HCT116 (cell line): ENCODE measurements around the gene RNPEPL1. TPM values are rescaled to one million over a fixed set of nuclear protein-coding genes. Genes with fewer than 3 reads are reported as not detected.
A peak's percentile ranks its signal among the peaks of the same experiment; 100 is the strongest.
"Not testable (repeated sequence)": the region's sequence is repeated elsewhere in the genome, so short reads cannot be mapped to it uniquely, and the experiment has no call there.

Source experiments
- ATAC-seq: fragments of 200-7000 bp; cut with Tn5 transposase; 2 replicates; pipeline ENCODE4 v1.9.1; 2020; ENCODE audit warnings: mild to moderate bottlenecking, moderate library complexity
- BruUV-seq: library from RNA; stranded (reverse); fragments of 400-500 nt; replicated peaks from 2 replicates; lab custom pipeline; 2021; lab: Mats Ljungman, UMichigan
- CTCF ChIA-PET: fragments of 300-600 bp; sonication (Branson Sonifier 250); formaldehyde crosslinking; loops from one replicate; lab custom pipeline; 2021; ENCODE audit warnings: antibody characterized with exemption; lab: Charles Lee
- POLR2A ChIA-PET: fragments of 300-600, 350-600 bp; sonication (Branson Sonifier 250); formaldehyde crosslinking; loops from one replicate; lab custom pipeline; 2021; ENCODE audit warnings: antibody characterized with exemption; lab: Charles Lee
- RAD21 ChIA-PET, 2 experiments: fragments of 300-600 bp; sonication (Branson Sonifier 250); formaldehyde crosslinking; loops; one replicate each; lab custom pipeline; 2023; ENCODE audit warnings: low total read pairs in 2 of 2; ENCODE audit not compliant: uncharacterized antibody in 2 of 2, unreplicated experiment in 2 of 2, low non-redundant PET in 1 of 2; lab: Charles Lee
- DNase-seq: peaks from one replicate; pipeline ENCODE4 v3.0.0-alpha.2; 2010; ENCODE audit warnings: low read depth, low spot score
- H2AFZ ChIP-seq: fragments of 200-600 bp; shearing (Covaris generic), sonication (generic); 2 replicates; pipeline ENCODE4 v1.6.1; 2017; ENCODE audit warnings: low read depth, mixed run types, mixed read lengths, antibody characterized with exemption, low read length; ENCODE audit not compliant: poor library complexity, severe bottlenecking
- H3K27ac ChIP-seq: 2 replicates; pipeline ENCODE4 v1.5.1; 2012; ENCODE audit warnings: low read depth, low read length
- H3K27me3 ChIP-seq: fragments of 200-600 bp; sonication (generic); 2 replicates; pipeline ENCODE4 v1.6.1; 2016; ENCODE audit warnings: mixed run types, low read length, mixed read lengths; ENCODE audit not compliant: insufficient read depth
- H3K36me3 ChIP-seq, 2 experiments: fragments of 200-500 bp in 1 of 2; fragments of 200-600 bp in 1 of 2; sonication (Bioruptor generic) in 1 of 2; sonication (generic) in 1 of 2; 2 replicates each; pipeline versions ENCODE4 v1.5.1 to v1.6.1; 2014 to 2016; ENCODE audit warnings: low read length in 2 of 2, inconsistent platforms in 1 of 2, mixed read lengths in 1 of 2, mixed run types in 1 of 2; ENCODE audit not compliant: insufficient read depth in 2 of 2, control insufficient read depth in 1 of 2
- H3K4me1 ChIP-seq, 2 experiments: fragments of 200-600 bp in 1 of 2; sonication (generic) in 1 of 2; 2 replicates each; pipeline versions ENCODE4 v1.5.1 to v1.6.1; 2012 to 2017; ENCODE audit warnings: low read length in 2 of 2, inconsistent platforms in 1 of 2, mild to moderate bottlenecking in 1 of 2, mixed read lengths in 1 of 2, mixed run types in 1 of 2, moderate library complexity in 1 of 2; ENCODE audit not compliant: insufficient read depth in 2 of 2, control insufficient read depth in 1 of 2
- H3K4me2 ChIP-seq: fragments of 200-600 bp; sonication (generic); 2 replicates; pipeline ENCODE4 v1.6.1; 2017; ENCODE audit warnings: mixed run types, low read length, mixed read lengths
- H3K4me3 ChIP-seq, 2 experiments: fragments of 200-600 bp in 1 of 2; sonication (generic) in 1 of 2; replicated peaks in 1 of 2; 2 replicates each; pipeline ENCODE4 v1.5.1; 2011 to 2016; ENCODE audit warnings: low read length in 2 of 2, control low read depth in 1 of 2, low read depth in 1 of 2, mild to moderate bottlenecking in 1 of 2, mixed read lengths in 1 of 2, mixed run types in 1 of 2
- H3K79me2 ChIP-seq: fragments of 200-600 bp; sonication (generic); 2 replicates; pipeline ENCODE4 v1.6.1; 2017; ENCODE audit warnings: mild to moderate bottlenecking, mixed run types, low read length, moderate library complexity, mixed read lengths; ENCODE audit not compliant: insufficient read depth
- H3K9ac ChIP-seq: fragments of 200-600 bp; sonication (generic); 2 replicates; pipeline ENCODE4 v1.6.1; 2016; ENCODE audit warnings: low read length, mixed read lengths
- H3K9me2 ChIP-seq: fragments of 200-600 bp; sonication (generic), shearing (Covaris generic); 2 replicates; pipeline ENCODE4 v1.6.1; 2017; ENCODE audit warnings: mixed run types, mild to moderate bottlenecking, moderate library complexity; ENCODE audit not compliant: insufficient read depth
- H3K9me3 ChIP-seq, 2 experiments: fragments of 200-500 bp in 1 of 2; fragments of 200-600 bp in 1 of 2; sonication (Bioruptor generic) in 1 of 2; sonication (generic) in 1 of 2; 2 replicates each; pipeline ENCODE4 v1.6.1; 2014 to 2017; ENCODE audit warnings: low read length in 2 of 2, mixed read lengths in 2 of 2, inconsistent platforms in 1 of 2, low read depth in 1 of 2, mild to moderate bottlenecking in 1 of 2, mixed run types in 1 of 2, moderate library complexity in 1 of 2; ENCODE audit not compliant: control insufficient read depth in 1 of 2, insufficient read depth in 1 of 2
- H4K20me1 ChIP-seq: fragments of 200-600 bp; sonication (generic), shearing (Covaris generic); 2 replicates; pipeline ENCODE4 v1.6.1; 2017; ENCODE audit warnings: mixed run types, mild to moderate bottlenecking, moderate library complexity; ENCODE audit not compliant: insufficient read depth
- CEBPB ChIP-seq: IDR thresholded peaks from 2 replicates; pipeline ENCODE4 v1.6.1; 2012; ENCODE audit warnings: low read depth
- EGR1 ChIP-seq: IDR thresholded peaks from 2 replicates; pipeline ENCODE4 v1.6.1; 2012; ENCODE audit warnings: low read depth
- EZH2phosphoT487 ChIP-seq: fragments of 200-600 bp; IDR thresholded peaks from 2 replicates; pipeline ENCODE4 v1.6.1; 2018; ENCODE audit warnings: antibody characterized with exemption, borderline replicate concordance
- JUND ChIP-seq: IDR thresholded peaks from 2 replicates; pipeline ENCODE4 v1.6.1; 2012
- RAD21 ChIP-seq: IDR thresholded peaks from 2 replicates; pipeline ENCODE4 v1.6.1; 2012; ENCODE audit warnings: low read depth, mild to moderate bottlenecking
- TCF7L2 ChIP-seq: IDR thresholded peaks from 2 replicates; pipeline ENCODE4 v1.7.0; 2011; ENCODE audit warnings: borderline replicate concordance, inconsistent platforms; ENCODE audit not compliant: insufficient read depth, insufficient read length; ENCODE audit errors: extremely low read depth
- ZFX ChIP-seq: fragments of 450-650 bp; IDR thresholded peaks from 2 replicates; pipeline ENCODE4 v1.6.1; 2017
- intact Hi-C: fragments of 100-400 bp; cut with micrococcal nuclease; formaldehyde crosslinking; loops from 2 replicates; pipeline ENCODE4 v1.10.0; 2022
- total RNA-seq: library from RNA; stranded (reverse); gene quantifications from one replicate; pipeline ENCODE4 v1.2.1, GENCODE V29; 2021; ENCODE audit not compliant: unreplicated experiment
- TF ChIP-seq, protein P1 (sequence below), 3 experiments: fragments of 200-600 bp in 1 of 3; sonication (generic) in 1 of 3; IDR thresholded peaks in 2 of 3; conservative IDR thresholded peaks in 1 of 3; 2 replicates each; pipeline ENCODE4 v1.5.1; 2012 to 2017; ENCODE audit warnings: low read depth in 2 of 3, low read length in 2 of 3, antibody characterized with exemption in 1 of 3, borderline replicate concordance in 1 of 3, control low read depth in 1 of 3, mild to moderate bottlenecking in 1 of 3, mixed read lengths in 1 of 3, mixed run types in 1 of 3, moderate library complexity in 1 of 3; ENCODE audit not compliant: insufficient read depth in 1 of 3
- TF ChIP-seq, protein P2 (sequence below): IDR thresholded peaks from 2 replicates; pipeline ENCODE4 v1.6.1; 2012

Gene RNPEPL1
- total RNA-seq, 1 experiment from 2014 or later: 49.7 TPM

DNA sequence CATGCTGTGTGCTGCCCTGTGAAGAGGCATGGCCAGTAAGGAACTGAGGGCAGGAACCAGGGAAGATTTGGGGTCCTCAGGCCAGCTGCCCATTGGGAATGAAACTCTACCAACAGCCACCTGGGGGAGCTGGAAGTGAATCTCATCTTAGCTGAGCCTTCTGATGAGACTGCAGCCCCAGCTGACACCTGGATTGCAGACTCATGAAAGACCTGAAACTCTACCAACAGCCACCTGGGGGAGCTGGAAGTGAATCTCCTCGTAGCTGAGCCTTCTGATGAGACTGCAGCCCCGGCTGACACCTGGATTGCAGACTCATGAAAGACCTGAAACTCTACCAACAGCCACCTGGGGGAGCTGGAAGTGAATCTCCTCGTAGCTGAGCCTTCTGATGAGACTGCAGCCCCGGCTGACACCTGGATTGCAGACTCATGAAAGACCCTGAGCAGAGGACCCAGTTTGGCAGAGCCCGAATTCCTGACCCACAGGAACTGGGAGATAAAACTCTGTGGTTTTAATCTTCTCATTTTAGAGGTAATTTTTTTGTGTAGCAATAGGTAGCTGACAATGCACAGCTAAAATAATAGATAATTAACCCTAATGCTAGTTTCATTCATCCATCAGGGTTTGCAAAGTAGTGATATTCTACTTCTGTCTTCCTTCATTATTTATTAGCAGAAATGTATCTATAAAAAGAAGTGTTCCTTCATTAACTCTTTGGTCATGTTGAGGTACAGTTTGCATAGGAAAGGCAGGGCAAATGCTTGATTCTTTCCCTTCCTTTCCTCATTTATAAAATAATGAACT, 48.8 kb downstream of the RNPEPL1 start:
- TF ChIP-seq, protein P1, sequence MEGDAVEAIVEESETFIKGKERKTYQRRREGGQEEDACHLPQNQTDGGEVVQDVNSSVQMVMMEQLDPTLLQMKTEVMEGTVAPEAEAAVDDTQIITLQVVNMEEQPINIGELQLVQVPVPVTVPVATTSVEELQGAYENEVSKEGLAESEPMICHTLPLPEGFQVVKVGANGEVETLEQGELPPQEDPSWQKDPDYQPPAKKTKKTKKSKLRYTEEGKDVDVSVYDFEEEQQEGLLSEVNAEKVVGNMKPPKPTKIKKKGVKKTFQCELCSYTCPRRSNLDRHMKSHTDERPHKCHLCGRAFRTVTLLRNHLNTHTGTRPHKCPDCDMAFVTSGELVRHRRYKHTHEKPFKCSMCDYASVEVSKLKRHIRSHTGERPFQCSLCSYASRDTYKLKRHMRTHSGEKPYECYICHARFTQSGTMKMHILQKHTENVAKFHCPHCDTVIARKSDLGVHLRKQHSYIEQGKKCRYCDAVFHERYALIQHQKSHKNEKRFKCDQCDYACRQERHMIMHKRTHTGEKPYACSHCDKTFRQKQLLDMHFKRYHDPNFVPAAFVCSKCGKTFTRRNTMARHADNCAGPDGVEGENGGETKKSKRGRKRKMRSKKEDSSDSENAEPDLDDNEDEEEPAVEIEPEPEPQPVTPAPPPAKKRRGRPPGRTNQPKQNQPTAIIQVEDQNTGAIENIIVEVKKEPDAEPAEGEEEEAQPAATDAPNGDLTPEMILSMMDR (IDR thresholded peaks at IDR 0.05 in 2 of 3, conservative IDR thresholded peaks at IDR 0.05 in 1 of 3; ENCODE audit: borderline replicate concordance in 1 of 3, insufficient read depth in 1 of 3, low read depth in 2 of 3, low read length in 2 of 3): peak; percentile 15 to 46 (median 38); a peak in 5 of 6 replicates
- intact Hi-C loops, H3K27me3 ChIP-seq, H3K36me3 ChIP-seq, POLR2A ChIA-PET, H3K9ac ChIP-seq, BruUV-seq, H3K79me2 ChIP-seq, H3K27ac ChIP-seq, H4K20me1 ChIP-seq, H3K4me1 ChIP-seq, H2AFZ ChIP-seq, H3K9me2 ChIP-seq, H3K4me2 ChIP-seq, H3K4me3 ChIP-seq, RAD21 ChIA-PET: not testable (repeated sequence)
- peak; percentile 71 for ATAC-seq
- CTCF ChIA-PET: interaction anchor here (0.8 kb wide), 1 partner anchor 13 kb away, joined by 3 read pairs; no protein-coding TSS in a partner anchor
- peak; percentile 15 for DNase-seq
- peaks cover 0 to 11% of the 10 kb centered on the region in 2 experiments; a peak in 2 of 4 replicates for H3K9me3 ChIP-seq

DNA sequence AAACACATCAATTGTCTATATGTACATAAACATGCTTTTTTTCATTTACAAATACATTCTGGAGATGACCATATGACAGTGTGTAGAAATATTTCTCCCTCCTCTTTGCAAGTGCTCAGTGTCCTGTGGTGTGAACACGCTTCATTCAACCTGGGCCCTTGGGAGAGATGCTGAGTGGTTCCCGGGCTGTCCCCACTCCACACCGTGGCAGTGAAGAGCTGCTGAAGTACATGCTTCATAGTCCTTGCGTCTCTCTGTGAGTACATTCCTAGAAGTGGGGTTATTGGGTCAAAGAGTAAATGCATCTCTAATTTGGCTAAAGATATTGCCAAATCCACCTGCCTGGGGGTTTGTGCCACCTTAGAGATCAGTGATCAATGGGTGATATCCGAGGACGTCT, 50.5 kb downstream of the RNPEPL1 start:
- no peak for TF ChIP-seq ZFX
- no peak for TF ChIP-seq CEBPB
- no peak for TF ChIP-seq EGR1
- TF ChIP-seq TCF7L2: no peak
- TF ChIP-seq, protein P2, sequence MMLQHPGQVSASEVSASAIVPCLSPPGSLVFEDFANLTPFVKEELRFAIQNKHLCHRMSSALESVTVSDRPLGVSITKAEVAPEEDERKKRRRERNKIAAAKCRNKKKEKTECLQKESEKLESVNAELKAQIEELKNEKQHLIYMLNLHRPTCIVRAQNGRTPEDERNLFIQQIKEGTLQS: no peak
- no peak for TF ChIP-seq JUND
- TF ChIP-seq RAD21: no peak
- TF ChIP-seq EZH2phosphoT487: no peak
- no peaks in the 10 kb centered on the region for H3K36me3 ChIP-seq
- CTCF ChIA-PET: no interaction called here
- no peaks in the 10 kb centered on the region for H3K9me2 ChIP-seq
- BruUV-seq: no TSS peak
- peaks cover 0 to 11% of the 10 kb centered on the region in 2 experiments; a peak in 2 of 4 replicates for H3K9me3 ChIP-seq
- DNase-seq: no peak
- RAD21 ChIA-PET: no interaction called here
- H3K9ac ChIP-seq: no peak overlapping the region
- intact Hi-C loops: no loop called here
- no peak overlapping the region for H3K4me2 ChIP-seq
- H3K4me1 ChIP-seq: no peaks in the 10 kb centered on the region
- no peak overlapping the region for H3K4me3 ChIP-seq
- POLR2A ChIA-PET: no interaction called here
- H3K79me2 ChIP-seq: no peaks in the 10 kb centered on the region
- no peaks in the 10 kb centered on the region for H4K20me1 ChIP-seq
- H3K27me3 ChIP-seq: no peaks in the 10 kb centered on the region
- no peak overlapping the region for H2AFZ ChIP-seq
- ATAC-seq: no peak
- no peak overlapping the region for H3K27ac ChIP-seq
